Heart left ventricle (tissue), 16 donors: ENCODE data around the gene SLC17A3. TPM values are rescaled to one million over a fixed set of nuclear protein-coding genes. Genes with fewer than 3 reads are reported as not detected.

ENCODE experiments used
- ATAC-seq, 4 donors: fragments of 200-7000 bp; cut with Tn5 transposase; one replicate each; pipeline ENCODE4 v1.9.1; 2020 to 2022; ENCODE audit warnings: moderate library complexity in 4 of 4, mild to moderate bottlenecking in 3 of 4, moderate number of reproducible peaks in 1 of 4
- DNase-seq, 5 donors: peaks; one replicate each; pipeline ENCODE4 v3.0.0-alpha.2; 2020
- H3K27ac ChIP-seq, 12 donors: fragments of 200-600 bp; sonication (generic) in 4 of 12; one replicate each; pipeline versions ENCODE4 v1.5.0 to v1.8.0; 2016 to 2022; ENCODE audit warnings: mild to moderate bottlenecking in 2 of 12
- H3K27me3 ChIP-seq, 9 donors: fragments of 200-600 bp; sonication (generic) in 2 of 9; one replicate each; pipeline versions ENCODE4 v1.5.1 to v1.8.0; 2016 to 2022; ENCODE audit warnings: mild to moderate bottlenecking in 3 of 9
- H3K36me3 ChIP-seq, 9 donors: fragments of 200-600 bp; sonication (generic) in 2 of 9; one replicate each; pipeline versions ENCODE4 v1.5.0 to v1.8.0; 2018 to 2022; ENCODE audit warnings: mild to moderate bottlenecking in 2 of 9
- H3K4me1 ChIP-seq, 12 donors: fragments of 200-600 bp; sonication (generic) in 4 of 12; one replicate each; pipeline versions ENCODE4 v1.5.0 to v1.8.0; 2016 to 2022; ENCODE audit warnings: mild to moderate bottlenecking in 3 of 12
- H3K4me3 ChIP-seq, 12 donors: fragments of 200-600 bp; sonication (generic) in 4 of 12; one replicate each; pipeline versions ENCODE4 v1.5.0 to v1.8.0; 2017 to 2022; ENCODE audit warnings: mild to moderate bottlenecking in 9 of 12, moderate library complexity in 4 of 12
- H3K9me3 ChIP-seq, 12 donors: fragments of 200-600 bp; sonication (generic) in 4 of 12; one replicate each; pipeline versions ENCODE4 v1.5.0 to v1.8.0; 2016 to 2022; ENCODE audit warnings: mild to moderate bottlenecking in 1 of 12
- CTCF ChIP-seq, 12 donors: fragments of 200-600 bp; sonication (generic) in 4 of 12; IDR thresholded peaks; one replicate each; pipeline versions ENCODE4 v1.5.0 to v1.8.0; 2018 to 2022; ENCODE audit warnings: antibody characterized with exemption in 12 of 12, mild to moderate bottlenecking in 5 of 12
- POLR2A ChIP-seq, 2 donors: fragments of 450-650 bp; IDR thresholded peaks; one replicate each; pipeline ENCODE4 v1.6.1; 2017; ENCODE audit warnings: antibody characterized with exemption in 2 of 2, mild to moderate bottlenecking in 2 of 2, moderate library complexity in 2 of 2
- WGBS, 4 donors: extraction: QIAGEN DNeasy Blood & Tissue Kit in 2 of 4; methylation state at CpG; one replicate each; pipeline versions ENCODE4 v1.1.5 to v1.1.7; 2013 to 2018; 5-methylcytosine and 5-hydroxymethylcytosine counted together
- intact Hi-C, 10 donors: fragments of 100-400 bp; cut with DNase I; formaldehyde crosslinking; loops; one replicate each; pipeline versions ENCODE4 v1.11.1 to v1.14.2; 2022
- polyA plus RNA-seq, 2 donors: library from polyadenylated mRNA; stranded (reverse); fragments of 200-250 nt; gene quantifications; one replicate each; pipeline ENCODE4 v1.2.3, GENCODE V29; 2013
- total RNA-seq, 9 donors: library from RNA; depleted of rRNA in 2 of 9; stranded (reverse); fragments of >200 nt in 2 of 9; fragmentation: NEBNext Ultra II Directional in 3 of 9; extraction: Animal tissue kit (Norgen Biotek cat#: 25700) in 3 of 9; gene quantifications; one replicate each; pipeline versions ENCODE4 v1.1.0 to v1.2.4, GENCODE V29; 2016 to 2023
- donor health status: ischemic (EF 13 %, LVEDD 7.1; RV severe dilation, severe dysfunction).
- donor health status: healthy with polysubstance abuse.
- donor health status: DM: no; HTN: yes; CAD: no.
- donor health status: DM: no; HTN: no; CAD: no.
- donor health status: ischemic (EF 25% LVEDD 6.9; RV normal size, moderate dysfunction).
- donor health status: ischemic (EF 25% LVEDD 5.7; RV mildly dilated, moderate dysfunction).
- donor health status: healthy.
- donor health status: DM: yes; HTN: yes; CAD: no.
- donor health status: ischemic (EF 35%, LVEDD 5.7; RV mildly dilated, moderate dysfunction).
- donor health status: nonischemic (EF 11% LVEDD 7.7; RV severe dilation, severe dysfunction).
- donor health status: DM: yes; HTN: yes; CAD: no.
- donor health status: PGD.
- donor health status: ischemic (EF 29% LVEDD 5.4; RV normal size, mild dysfunction).
- donor health status: nonischemic (EF 23%, LVEDD 6.1; RV moderate dilation, normal function).

SLC17A3 gene
- total and polyA plus RNA-seq, 11 donors, result not detected

GRCh38 chr6:25911351-25911750 is 37.3 kb upstream of the SLC17A3 start:
- H3K4me3 ChIP-seq, result no peak overlapping the region
- peaks cover 0 to 12% (median 0%) of the 10 kb centered on the region in 9 donors for H3K27me3 ChIP-seq
- TF ChIP-seq CTCF (IDR thresholded peaks at IDR 0.05) (no peak), POLR2A (IDR thresholded peaks at IDR 0.05) (no peak)
- intact Hi-C loops, result no loop called here
- ATAC-seq, result no peak
- H3K4me1 ChIP-seq, result no peaks in the 10 kb centered on the region
- no peak for DNase-seq
- H3K27ac ChIP-seq, result no peak overlapping the region
- WGBS, 4 donors, result 80 to 82% (median 82%) methylated on average over 4 of the region's 4 CpGs
- no peaks in the 10 kb centered on the region for H3K9me3 ChIP-seq
- H3K36me3 ChIP-seq, result no peaks in the 10 kb centered on the region

- no peak for TF ChIP-seq POLR2A (IDR thresholded peaks at IDR 0.05)
- TF ChIP-seq CTCF (IDR thresholded peaks at IDR 0.05), result no peak
- WGBS, 4 donors, result 43 to 60% (median 52%) methylated on average over 1 of the region's 1 CpG
- ATAC-seq (no peak), DNase-seq (no peak)
- Histone ChIP-seq H3K27ac (no peak overlapping the region), H3K4me3 (no peak overlapping the region), H3K27me3 (peaks cover 0 to 19% (median 0%) of the 10 kb centered on the region in 9 donors), H3K4me1 (no peaks in the 10 kb centered on the region), H3K9me3 (no peaks in the 10 kb centered on the region), H3K36me3 (no peaks in the 10 kb centered on the region)
- intact Hi-C loops, result no loop called here
Observed at GRCh38 chr6:25907475-25908014, 33.5 kb upstream of the SLC17A3 start.

- peaks cover 0 to 19% (median 0%) of the 10 kb centered on the region in 9 donors for H3K27me3 ChIP-seq
- H3K36me3 ChIP-seq, result no peaks in the 10 kb centered on the region
- DNase-seq (no peak), ATAC-seq (no peak)
- 86 to 91% (median 89%) methylated on average over 4 of the region's 4 CpGs for WGBS, 4 donors
- intact Hi-C loops, result no loop called here
- H3K4me3 ChIP-seq, result no peak overlapping the region
- TF ChIP-seq CTCF (IDR thresholded peaks at IDR 0.05), result no peak
- TF ChIP-seq POLR2A (IDR thresholded peaks at IDR 0.05), result no peak
- no peaks in the 10 kb centered on the region for H3K9me3 ChIP-seq
- H3K27ac ChIP-seq, result no peak overlapping the region
- no peaks in the 10 kb centered on the region for H3K4me1 ChIP-seq
Observed at GRCh38 chr6:25903467-25904099, 29.5 kb upstream of the SLC17A3 start.

- TF ChIP-seq CTCF (IDR thresholded peaks at IDR 0.05) (no peak), POLR2A (IDR thresholded peaks at IDR 0.05) (no peak)
- H3K27ac ChIP-seq, result no peak overlapping the region
- DNase-seq (no peak), ATAC-seq (no peak)
- H3K4me3 ChIP-seq, result no peak overlapping the region
- WGBS, 4 donors, result 93 to 97% (median 96%) methylated on average over 1 of the region's 1 CpG
- no peaks in the 10 kb centered on the region for H3K9me3 ChIP-seq
- H3K4me1 ChIP-seq, result no peaks in the 10 kb centered on the region
- intact Hi-C loops, result no loop called here
- H3K27me3 ChIP-seq, result peaks cover 0 to 19% (median 0%) of the 10 kb centered on the region in 9 donors
- H3K36me3 ChIP-seq, result no peaks in the 10 kb centered on the region
Observed at GRCh38 chr6:25902071-25902470, 28.0 kb upstream of the SLC17A3 start.
